Subcutaneous adipose tissue (tissue), 4 donors: ENCODE measurements around the gene GMPR2. TPM values are rescaled to one million over a fixed set of nuclear protein-coding genes. Genes with fewer than 3 reads are reported as not detected.

ENCODE experiments used
- total RNA-seq, 4 donors: library from RNA; depleted of rRNA; stranded (reverse); fragments of >200 nt; gene quantifications; one replicate each; pipeline ENCODE4 v1.1.0, GENCODE V29; 2016
- TF ChIP-seq, protein P1 (sequence below): fragments of 450-650 bp; IDR thresholded peaks from one replicate; pipeline ENCODE4 v1.5.1; 2016; ENCODE audit warnings: low read depth, mild to moderate bottlenecking, control low read depth, antibody characterized with exemption, moderate library complexity

The GMPR2 gene
- total RNA-seq, 4 donors from 2014 or later: 31.3 to 75.5 (median 54.3) TPM

DNA sequence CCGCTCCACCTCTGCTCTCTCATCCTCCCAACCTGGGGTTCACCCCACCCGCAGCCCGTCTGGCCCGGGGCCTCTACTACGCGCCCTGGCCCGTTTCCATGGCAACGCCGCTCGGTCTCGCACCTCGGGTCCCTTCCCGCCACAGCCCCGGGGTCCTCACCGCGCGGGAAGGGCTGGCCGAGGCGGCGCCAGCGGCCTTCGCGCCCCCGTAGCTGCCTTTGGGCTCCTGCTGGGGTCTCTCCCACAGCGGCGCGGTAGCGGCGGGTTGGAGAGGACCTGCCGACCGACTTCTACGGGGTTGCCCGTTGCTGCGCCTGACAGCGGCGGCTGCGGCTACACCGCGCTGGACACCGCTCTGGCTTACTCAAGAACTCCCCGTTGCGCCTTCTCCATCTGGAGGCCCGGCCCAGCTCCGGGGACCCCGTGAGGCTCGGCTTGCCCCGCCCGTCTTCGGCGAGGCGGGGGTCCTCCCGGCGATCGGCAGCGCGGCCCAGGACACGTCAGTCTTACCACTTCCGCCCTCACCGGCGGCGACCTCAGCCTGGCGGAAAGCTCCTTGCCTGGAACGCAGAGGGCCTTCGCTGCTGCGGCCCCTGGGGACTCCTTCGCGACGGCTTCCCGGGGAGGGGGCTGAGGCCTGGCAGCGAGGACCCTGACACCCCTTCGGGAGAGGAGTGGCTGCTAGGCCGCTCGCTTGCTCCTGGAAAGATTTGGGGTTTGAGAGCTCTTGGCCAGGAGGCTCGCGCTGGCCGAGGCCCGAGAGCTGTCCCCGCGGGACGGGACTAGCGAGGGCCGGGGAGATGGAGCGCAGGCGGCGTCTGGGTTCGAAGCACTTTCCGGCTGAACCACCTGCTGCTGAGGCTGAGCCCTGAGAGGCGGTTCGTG lies 37.3 kb upstream of the GMPR2 start, which contains the start of gene TM9SF1:
TSS of gene TM9SF1 (minus strand) at position 256 of the 885 bp plus-strand sequence. CDS start 422 bp downstream, outside the sequence.
- TF ChIP-seq, protein P1, sequence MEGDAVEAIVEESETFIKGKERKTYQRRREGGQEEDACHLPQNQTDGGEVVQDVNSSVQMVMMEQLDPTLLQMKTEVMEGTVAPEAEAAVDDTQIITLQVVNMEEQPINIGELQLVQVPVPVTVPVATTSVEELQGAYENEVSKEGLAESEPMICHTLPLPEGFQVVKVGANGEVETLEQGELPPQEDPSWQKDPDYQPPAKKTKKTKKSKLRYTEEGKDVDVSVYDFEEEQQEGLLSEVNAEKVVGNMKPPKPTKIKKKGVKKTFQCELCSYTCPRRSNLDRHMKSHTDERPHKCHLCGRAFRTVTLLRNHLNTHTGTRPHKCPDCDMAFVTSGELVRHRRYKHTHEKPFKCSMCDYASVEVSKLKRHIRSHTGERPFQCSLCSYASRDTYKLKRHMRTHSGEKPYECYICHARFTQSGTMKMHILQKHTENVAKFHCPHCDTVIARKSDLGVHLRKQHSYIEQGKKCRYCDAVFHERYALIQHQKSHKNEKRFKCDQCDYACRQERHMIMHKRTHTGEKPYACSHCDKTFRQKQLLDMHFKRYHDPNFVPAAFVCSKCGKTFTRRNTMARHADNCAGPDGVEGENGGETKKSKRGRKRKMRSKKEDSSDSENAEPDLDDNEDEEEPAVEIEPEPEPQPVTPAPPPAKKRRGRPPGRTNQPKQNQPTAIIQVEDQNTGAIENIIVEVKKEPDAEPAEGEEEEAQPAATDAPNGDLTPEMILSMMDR: no peak

GRCh38 chr14:24196071-24197055 lies 36.4 kb upstream of the GMPR2 start:
- TF ChIP-seq, protein P1: no peak

DNA sequence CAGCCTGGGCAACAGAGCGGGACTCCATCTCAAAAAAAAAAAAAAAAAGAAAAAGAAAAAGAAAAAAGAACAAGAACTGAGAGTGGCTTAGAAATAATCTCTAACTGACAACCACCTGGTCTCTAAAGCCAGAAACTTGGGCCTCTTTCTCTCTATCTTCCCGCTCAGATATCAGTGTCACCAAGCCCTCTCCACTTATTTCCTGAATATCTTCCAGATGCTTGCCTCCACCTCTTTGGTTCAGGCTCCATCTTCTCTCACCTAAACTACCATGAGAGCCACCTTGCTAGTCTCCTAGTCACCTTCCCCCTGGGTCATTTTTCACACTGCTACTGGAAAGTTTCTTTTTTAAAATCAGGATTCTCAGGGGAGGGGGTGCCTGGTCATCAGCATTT lies 35.7 kb upstream of the GMPR2 start:
- TF ChIP-seq, protein P1: no peak

GRCh38 chr14:24198814-24199524 lies 33.8 kb upstream of the GMPR2 start:
- TF ChIP-seq, protein P1: no peak

- TF ChIP-seq, protein P1: no peak
Measured at GRCh38 chr14:24204163-24205146, 28.3 kb upstream of the GMPR2 start.

- TF ChIP-seq, protein P1: no peak
Measured at GRCh38 chr14:24206260-24207103, 26.2 kb upstream of the GMPR2 start.
